CD4-positive, alpha-beta T cell treated with Interleukin-17A for 4 hours (primary cell): ENCODE results near the gene FAM118B.

Experiments used
- DNase-seq: peaks from one replicate; pipeline ENCODE4 v3.0.0-alpha.2; 2020; ENCODE audit warnings: mixed read lengths

Gene FAM118B

GRCh38 chr11:126186708-126187529 is 24.7 kb upstream of the FAM118B start:
- no peak for DNase-seq

GRCh38 chr11:126188332-126189108 is 23.1 kb upstream of the FAM118B start:
- DNase-seq = no peak

GRCh38 chr11:126189109-126189929 is 22.3 kb upstream of the FAM118B start:
- no peak for DNase-seq

- DNase-seq = no peak
Measured at GRCh38 chr11:126190792-126191191, 20.8 kb upstream of the FAM118B start.

GRCh38 chr11:126191379-126192073 is 20.1 kb upstream of the FAM118B start:
- DNase-seq = no peak

- DNase-seq = no peak
Measured at GRCh38 chr11:126192361-126192760, 19.2 kb upstream of the FAM118B start.

- no peak for DNase-seq
Measured at GRCh38 chr11:126193038-126193478, 18.5 kb upstream of the FAM118B start.

GRCh38 chr11:126194121-126194543 is 17.4 kb upstream of the FAM118B start:
- DNase-seq = peak; percentile 53

GRCh38 chr11:126195119-126195518 is 16.5 kb upstream of the FAM118B start:
- no peak for DNase-seq

GRCh38 chr11:126197277-126197939 is 14.2 kb upstream of the FAM118B start:
- no peak for DNase-seq

- no peak for DNase-seq
Measured at GRCh38 chr11:126198648-126199047, 12.9 kb upstream of the FAM118B start.

GRCh38 chr11:126202646-126203359 is 8.8 kb upstream of the FAM118B start:
- DNase-seq = no peak

GRCh38 chr11:126205359-126205758 is 6.2 kb upstream of the FAM118B start:
- no peak for DNase-seq

GRCh38 chr11:126207896-126208295 is 3.7 kb upstream of the FAM118B start:
- DNase-seq = no peak

- no peak for DNase-seq
Measured at GRCh38 chr11:126210871-126211235, 729 bp upstream of the FAM118B start.

GRCh38 chr11:126212089-126212660 is 593 bp downstream of the FAM118B start:
- no peak for DNase-seq

GRCh38 chr11:126214441-126214840 is 2.9 kb downstream of the FAM118B start:
- DNase-seq = no peak

GRCh38 chr11:126214841-126215240 is 3.3 kb downstream of the FAM118B start:
- DNase-seq = no peak

- no peak for DNase-seq
Measured at GRCh38 chr11:126216526-126217305, 5.1 kb downstream of the FAM118B start.

- DNase-seq = no peak
Measured at GRCh38 chr11:126217491-126217890, 5.9 kb downstream of the FAM118B start.
